OCI-LY3 (cell line): Measurements from ENCODE around the gene DDX11.
"Not testable (repeated sequence)": the region's sequence is repeated elsewhere in the genome, so short reads cannot be mapped to it uniquely, and the experiment has no call there.

Experiments
- H2AFZ ChIP-seq: fragments of 200-600, 300-600 bp; shearing (Covaris generic); 2 replicates; pipeline ENCODE4 v1.6.0; 2014; ENCODE audit warnings: antibody characterized with exemption, low read depth, low read length
- H3K27ac ChIP-seq: fragments of 200-600, 300-600 bp; sonication (generic); 2 replicates; pipeline ENCODE4 v1.5.1; 2014; ENCODE audit warnings: mild to moderate bottlenecking, low read length, moderate library complexity, mixed read lengths
- H3K27me3 ChIP-seq: fragments of 200-600, 300-600 bp; sonication (generic); 2 replicates; pipeline ENCODE4 v1.6.1; 2014; ENCODE audit warnings: low read depth, low read length, mixed read lengths
- H3K36me3 ChIP-seq: fragments of 200-600, 300-600 bp; sonication (generic); replicated peaks from 2 replicates; pipeline ENCODE3; 2014; ENCODE audit warnings: low read depth, low read length, mixed read lengths
- H3K4me1 ChIP-seq: fragments of 300-600, 200-600 bp; sonication (generic); 2 replicates; pipeline ENCODE4 v1.6.1; 2014; ENCODE audit warnings: low read length, mixed read lengths
- H3K4me2 ChIP-seq: fragments of 200-600, 300-600 bp; sonication (generic); 2 replicates; pipeline ENCODE4 v1.6.1; 2014; ENCODE audit warnings: low read length, mixed read lengths
- H3K4me3 ChIP-seq: fragments of 300-600, 200-600 bp; sonication (generic); 2 replicates; pipeline ENCODE4 v1.5.1; 2014; ENCODE audit warnings: antibody characterized with exemption, mild to moderate bottlenecking, low read length, moderate library complexity
- H3K79me2 ChIP-seq: fragments of 300-600, 200-600 bp; shearing (Covaris generic); 2 replicates; pipeline ENCODE4 v1.6.1; 2014; ENCODE audit warnings: mild to moderate bottlenecking, low read length, mixed read lengths
- H3K9ac ChIP-seq: fragments of 300-600, 200-600 bp; shearing (Covaris generic); 2 replicates; pipeline ENCODE4 v1.6.0; 2014; ENCODE audit warnings: mild to moderate bottlenecking, low read length, moderate library complexity
- H3K9me3 ChIP-seq: fragments of 200-600, 300-600 bp; shearing (Covaris generic); 2 replicates; pipeline ENCODE4 v1.6.1; 2014; ENCODE audit warnings: low read length, mixed read lengths; ENCODE audit not compliant: insufficient read depth
- H4K20me1 ChIP-seq: fragments of 200-600, 300-600 bp; sonication (generic); 2 replicates; pipeline ENCODE4 v1.6.1; 2016; ENCODE audit warnings: low read length, mixed read lengths; ENCODE audit not compliant: insufficient read depth
- CTCF ChIP-seq: fragments of 200-600, 300-600 bp; sonication (generic); IDR thresholded peaks from 2 replicates; pipeline ENCODE4 v1.5.1; 2014; ENCODE audit warnings: antibody characterized with exemption, low read length, low read depth
- EZH2phosphoT487 ChIP-seq: fragments of 200-600 bp; shearing (Covaris generic); IDR thresholded peaks from 2 replicates; pipeline ENCODE4 v1.6.1; 2018; ENCODE audit warnings: antibody characterized with exemption, mixed run types, low read depth

The DDX11 gene

DNA sequence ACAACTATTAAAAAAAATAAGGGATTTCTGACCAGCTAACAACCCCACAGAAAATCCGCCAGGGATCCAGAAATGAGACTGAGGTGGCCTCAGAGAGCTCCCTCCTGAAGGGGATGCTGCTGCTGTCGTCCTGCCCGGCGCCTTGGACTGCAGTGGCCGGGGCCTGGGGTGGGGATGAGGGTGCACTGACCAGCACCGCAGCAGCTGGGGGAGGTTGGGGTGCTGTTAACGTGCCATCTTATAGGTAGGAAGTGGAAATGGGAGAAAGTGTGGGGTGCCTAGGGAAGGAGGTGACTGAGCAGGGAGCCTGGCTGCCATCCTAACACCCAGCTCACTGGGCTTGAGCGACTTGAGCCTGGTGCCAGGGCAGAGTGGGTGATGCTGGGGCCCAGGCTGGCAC lies 32.0 kb downstream of the DDX11 start:
- no peaks in the 10 kb centered on the region for H3K79me2 ChIP-seq
- no peak overlapping the region for H3K4me3 ChIP-seq
- peaks cover 3% of the 10 kb centered on the region for H3K4me1 ChIP-seq
- no peak overlapping the region for H3K9ac ChIP-seq
- H3K27ac ChIP-seq = no peak overlapping the region
- H3K9me3 ChIP-seq = no peaks in the 10 kb centered on the region
- H2AFZ ChIP-seq = no peak overlapping the region
- H4K20me1 ChIP-seq = no peaks in the 10 kb centered on the region
- TF ChIP-seq EZH2phosphoT487 = no peak
- no peak for TF ChIP-seq CTCF
- H3K36me3 ChIP-seq = no peaks in the 10 kb centered on the region
- no peak overlapping the region for H3K4me2 ChIP-seq
- no peaks in the 10 kb centered on the region for H3K27me3 ChIP-seq

DNA sequence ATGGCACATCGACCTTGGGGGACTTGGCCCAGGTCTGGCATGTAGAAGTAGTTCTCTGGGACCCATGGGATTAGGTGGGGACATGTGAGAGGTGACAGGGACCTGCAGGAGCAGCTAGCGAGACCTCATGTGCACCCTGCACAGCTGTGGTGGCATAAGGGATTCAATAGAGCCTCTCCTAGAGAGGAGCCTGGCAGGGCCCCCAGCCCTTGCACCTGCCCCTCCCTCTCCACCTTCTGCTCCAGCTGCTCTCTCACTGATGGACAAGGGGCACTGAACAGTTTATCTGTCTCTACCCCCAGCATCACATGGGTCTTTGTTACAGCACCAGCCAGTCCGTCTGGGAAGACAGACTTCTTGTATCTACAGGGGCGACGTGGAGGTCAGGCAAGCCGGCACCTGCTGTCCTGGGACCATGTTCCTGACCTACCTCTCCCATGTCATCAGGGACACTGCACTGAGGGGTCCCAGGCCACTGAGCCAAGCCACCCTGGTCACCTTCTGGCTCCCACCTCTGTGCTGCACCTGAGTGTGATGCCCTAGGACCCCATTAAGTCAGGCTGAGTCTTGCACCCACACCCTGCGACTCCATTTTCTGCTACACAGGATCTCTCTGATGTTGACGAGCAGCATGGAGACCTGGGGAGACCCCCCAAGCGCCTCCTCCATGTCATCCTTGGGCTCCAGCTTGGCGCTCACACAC lies 32.6 kb downstream of the DDX11 start:
- Histone ChIP-seq H3K9me3 (no peaks in the 10 kb centered on the region), H4K20me1 (no peaks in the 10 kb centered on the region)
- TF ChIP-seq EZH2phosphoT487 (no peak), CTCF (no peak)

GRCh38 chr12:31109773-31110172 lies 36.1 kb downstream of the DDX11 start:
- not testable (repeated sequence) for H3K4me2 ChIP-seq, H3K9me3 ChIP-seq, H3K9ac ChIP-seq

More for the DNA sequence above, 32.6 kb downstream of the DDX11 start:
- Histone ChIP-seq H3K9ac (no peak overlapping the region), H3K4me3 (no peak overlapping the region), H3K4me1 (no peaks in the 10 kb centered on the region), H3K36me3 (no peaks in the 10 kb centered on the region), H3K27me3 (no peaks in the 10 kb centered on the region), H2AFZ (no peak overlapping the region), H3K27ac (no peak overlapping the region), H3K4me2 (no peak overlapping the region), H3K79me2 (no peaks in the 10 kb centered on the region)

GRCh38 chr12:31110263-31110662 lies 36.6 kb downstream of the DDX11 start:
- H2AFZ ChIP-seq, H3K4me3 ChIP-seq, H3K79me2 ChIP-seq, H3K4me1 ChIP-seq, H3K9me3 ChIP-seq, H3K9ac ChIP-seq, H3K36me3 ChIP-seq, H3K4me2 ChIP-seq, H3K27me3 ChIP-seq, H4K20me1 ChIP-seq, H3K27ac ChIP-seq: not testable (repeated sequence)

More at GRCh38 chr12:31109773-31110172, 36.1 kb downstream of the DDX11 start:
- not testable (repeated sequence) for H3K27ac ChIP-seq, H3K36me3 ChIP-seq, H3K4me3 ChIP-seq, H2AFZ ChIP-seq, H3K27me3 ChIP-seq, H3K79me2 ChIP-seq, H3K4me1 ChIP-seq, H4K20me1 ChIP-seq

DNA sequence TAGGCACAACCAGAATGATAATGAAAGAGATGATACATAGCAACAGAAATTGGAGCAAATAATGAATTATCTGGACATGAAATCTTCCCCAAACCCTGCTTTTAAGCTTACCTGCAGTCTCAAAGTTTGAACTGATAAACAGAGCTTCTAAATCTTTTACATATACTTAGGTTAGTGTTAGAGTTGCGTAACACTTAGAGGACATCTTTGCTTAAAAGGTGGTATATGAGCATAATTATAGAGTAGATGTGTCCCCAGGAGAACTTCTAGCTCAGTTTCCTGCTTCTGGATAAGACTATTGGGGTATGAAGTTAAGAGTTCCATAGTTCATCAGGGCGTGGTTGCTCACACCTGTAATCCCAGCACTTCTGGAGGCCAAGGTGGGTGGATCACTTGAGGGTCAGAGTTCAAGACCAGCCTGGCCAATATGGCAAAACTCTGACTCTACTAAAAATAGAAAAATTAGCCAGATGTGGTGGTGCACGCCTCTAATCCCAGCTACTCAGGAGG lies 41.5 kb downstream of the DDX11 start:
- not testable (repeated sequence) for H2AFZ ChIP-seq, H3K4me3 ChIP-seq, H3K4me2 ChIP-seq, H3K4me1 ChIP-seq, H3K79me2 ChIP-seq, H3K36me3 ChIP-seq, H3K9ac ChIP-seq, H4K20me1 ChIP-seq, H3K27me3 ChIP-seq, H3K9me3 ChIP-seq, H3K27ac ChIP-seq

- Histone ChIP-seq H3K4me2 (peak overlapping the region; percentile 98), H2AFZ (0 out of 2 replicates have a peak overlapping the region, but pooled peaks have one; percentile 53), H3K4me3 (peak overlapping the region; percentile 93), H3K9ac (peak overlapping the region; percentile 79; the same call in 1 of the 2 replicates)
- not testable (repeated sequence) for H3K27ac ChIP-seq, H3K27me3 ChIP-seq, H3K4me1 ChIP-seq, H4K20me1 ChIP-seq, H3K36me3 ChIP-seq, H3K79me2 ChIP-seq, H3K9me3 ChIP-seq
These were observed 43.2 kb downstream of the DDX11 start for GRCh38 chr12:31116846-31117202.
